Sigmoid colon (tissue), 3 donors: Measurements from ENCODE around the gene COPS4.

Experiments
- CTCF ChIP-seq, 4 experiments: fragments of 450-650 bp in 3 of 4; fragments of 200-600 bp in 1 of 4; IDR thresholded peaks; one replicate each; pipeline ENCODE4 v1.5.1; 2016 to 2019; ENCODE audit warnings: antibody characterized with exemption in 4 of 4, mild to moderate bottlenecking in 3 of 4, moderate library complexity in 2 of 4
- POLR2A ChIP-seq, 2 donors: fragments of 450-650 bp; IDR thresholded peaks; one replicate each; pipeline ENCODE4 v1.6.1; 2016; ENCODE audit warnings: antibody characterized with exemption in 2 of 2, mild to moderate bottlenecking in 2 of 2, moderate library complexity in 2 of 2

GRCh38 chr4:82989575-82990429 lies 45.2 kb upstream of the COPS4 start:
- no peak for TF ChIP-seq CTCF (IDR thresholded peaks at IDR 0.05)
- no peak for TF ChIP-seq POLR2A (IDR thresholded peaks at IDR 0.05)
